NCI-H82 treated with DMSO at 0.1 percent for 48 hours (cell line): ENCODE measurements around the gene SFTPA2.
A peak's percentile ranks its signal among the peaks of the same experiment; 100 is the strongest.
"Not testable (repeated sequence)": the region's sequence is repeated elsewhere in the genome, so short reads cannot be mapped to it uniquely, and the experiment has no call there.

Source experiments
- DNase-seq: peaks from one replicate; lab custom pipeline; 2025; ENCODE audit not compliant: unreplicated experiment; lab: John Stamatoyannopoulos, UW

The SFTPA2 gene

GRCh38 chr10:79560160-79560709 lies at the start of gene SFTPA2:
Gene SFTPA2, minus strand, starts transcription at chr10:79560407. Its CDS starts 924 bp downstream, at chr10:79559483.
- DNase-seq = no peak

- DNase-seq = no peak
Observed at GRCh38 chr10:79608505-79609375, 48.5 kb upstream of the SFTPA2 start.

GRCh38 chr10:79605308-79605707 lies 45.1 kb upstream of the SFTPA2 start:
- no peak for DNase-seq

- DNase-seq = no peak
Observed at GRCh38 chr10:79604294-79604693, 44.1 kb upstream of the SFTPA2 start.

GRCh38 chr10:79602953-79603352 lies 42.7 kb upstream of the SFTPA2 start:
- no peak for DNase-seq

GRCh38 chr10:79601939-79602338 lies 41.7 kb upstream of the SFTPA2 start:
- no peak for DNase-seq

GRCh38 chr10:79599644-79600043 lies 39.4 kb upstream of the SFTPA2 start:
- not testable (repeated sequence) for DNase-seq

GRCh38 chr10:79595510-79595909 lies 35.3 kb upstream of the SFTPA2 start:
- DNase-seq = no peak

- not testable (repeated sequence) for DNase-seq
Observed at GRCh38 chr10:79594565-79594964, 34.4 kb upstream of the SFTPA2 start.

- DNase-seq = no peak
Observed at GRCh38 chr10:79593377-79593776, 33.2 kb upstream of the SFTPA2 start.

- no peak for DNase-seq
Observed at GRCh38 chr10:79588800-79589199, 28.6 kb upstream of the SFTPA2 start.

- DNase-seq = no peak
Observed at GRCh38 chr10:79586933-79587332, 26.7 kb upstream of the SFTPA2 start.

- no peak for DNase-seq
Observed at GRCh38 chr10:79585870-79586527, 25.8 kb upstream of the SFTPA2 start.

GRCh38 chr10:79583488-79584024 lies 23.3 kb upstream of the SFTPA2 start:
- no peak for DNase-seq

- not testable (repeated sequence) for DNase-seq
Observed at GRCh38 chr10:79582954-79583353, 22.7 kb upstream of the SFTPA2 start.

- no peak for DNase-seq
Observed at GRCh38 chr10:79582096-79582495, 21.9 kb upstream of the SFTPA2 start.

GRCh38 chr10:79581044-79581443 lies 20.8 kb upstream of the SFTPA2 start:
- DNase-seq = no peak

- no peak for DNase-seq
Observed at GRCh38 chr10:79579361-79579760, 19.2 kb upstream of the SFTPA2 start.

GRCh38 chr10:79570624-79571023 lies 10.4 kb upstream of the SFTPA2 start:
- not testable (repeated sequence) for DNase-seq

- DNase-seq = no peak
Observed at GRCh38 chr10:79563426-79563825, 3.2 kb upstream of the SFTPA2 start.

- peak; percentile 0 for DNase-seq
Observed at GRCh38 chr10:79562135-79562756, 2.0 kb upstream of the SFTPA2 start.
